IPS-15b (cell line): ENCODE results near the gene MSH3.
"Not testable (repeated sequence)": the region's sequence is repeated elsewhere in the genome, so short reads cannot be mapped to it uniquely, and the experiment has no call there.

Experiments
- H3K27me3 ChIP-seq: one replicate; pipeline ENCODE4 v1.6.1; 2013; ENCODE audit warnings: low read length; ENCODE audit not compliant: control insufficient read depth, insufficient read depth
- H3K36me3 ChIP-seq: one replicate; pipeline ENCODE4 v1.6.1; 2013; ENCODE audit warnings: low read length; ENCODE audit not compliant: control insufficient read depth, insufficient read depth
- H3K4me1 ChIP-seq: one replicate; pipeline ENCODE4 v1.6.1; 2013; ENCODE audit warnings: mild to moderate bottlenecking, low read length; ENCODE audit not compliant: control insufficient read depth, insufficient read depth
- H3K4me3 ChIP-seq: one replicate; pipeline ENCODE4 v1.5.1; 2013; ENCODE audit warnings: low read depth, low read length
- H3K9ac ChIP-seq: one replicate; pipeline ENCODE4 v1.6.1; 2013; ENCODE audit warnings: low read depth, mild to moderate bottlenecking, low read length
- H3K9me3 ChIP-seq: one replicate; pipeline ENCODE4 v1.6.1; 2013; ENCODE audit warnings: mild to moderate bottlenecking, low read length; ENCODE audit not compliant: control insufficient read depth, insufficient read depth

Gene MSH3

DNA sequence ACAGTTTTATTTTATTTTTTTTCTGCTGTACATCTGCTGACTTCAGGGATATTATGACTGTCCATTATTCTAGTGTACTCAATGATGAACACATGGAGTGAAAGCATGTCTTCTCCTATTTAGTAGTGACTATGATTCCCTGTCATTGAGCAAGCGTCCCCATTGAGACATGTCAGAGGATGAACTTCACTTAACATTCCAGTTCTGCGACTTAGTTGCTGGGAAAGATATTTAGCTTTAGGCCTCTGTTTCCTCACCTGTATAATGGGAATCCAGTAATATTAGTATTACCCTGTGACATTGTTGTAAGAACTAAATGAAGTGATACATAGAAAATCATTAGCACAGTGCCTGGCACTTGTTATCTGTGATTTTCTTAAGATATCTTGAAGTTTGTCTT is 145.1 kb downstream of the MSH3 start:
- H3K4me1 ChIP-seq = peaks cover 4% of the 10 kb centered on the region
- no peak overlapping the region for H3K9ac ChIP-seq
- H3K27me3 ChIP-seq = no peaks in the 10 kb centered on the region
- no peak overlapping the region for H3K4me3 ChIP-seq
- no peaks in the 10 kb centered on the region for H3K36me3 ChIP-seq
- H3K9me3 ChIP-seq = no peaks in the 10 kb centered on the region

DNA sequence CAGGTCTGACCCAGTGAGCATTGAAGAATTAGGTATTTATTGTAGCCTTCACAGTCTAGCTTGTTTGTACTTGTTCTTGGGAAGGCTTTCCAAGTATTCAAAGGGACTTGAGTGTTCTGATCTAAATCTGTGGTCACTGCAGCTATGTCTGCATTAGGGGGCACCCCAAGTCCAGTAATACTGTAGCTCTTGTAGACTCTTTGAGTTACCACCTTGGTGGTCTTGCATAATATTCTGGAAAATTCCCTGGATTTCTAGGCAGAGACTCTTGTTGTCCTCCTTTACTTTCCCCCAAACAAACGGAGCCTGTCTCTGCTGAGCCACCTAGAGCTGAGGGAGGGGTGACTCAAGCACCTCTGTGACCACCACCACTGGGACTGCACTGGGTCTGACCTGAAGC is 149.9 kb downstream of the MSH3 start:
- no peaks in the 10 kb centered on the region for H3K27me3 ChIP-seq
- no peaks in the 10 kb centered on the region for H3K9me3 ChIP-seq
- no peaks in the 10 kb centered on the region for H3K36me3 ChIP-seq
- no peak overlapping the region for H3K4me3 ChIP-seq
- H3K9ac ChIP-seq = no peak overlapping the region
- H3K4me1 ChIP-seq = no peaks in the 10 kb centered on the region

DNA sequence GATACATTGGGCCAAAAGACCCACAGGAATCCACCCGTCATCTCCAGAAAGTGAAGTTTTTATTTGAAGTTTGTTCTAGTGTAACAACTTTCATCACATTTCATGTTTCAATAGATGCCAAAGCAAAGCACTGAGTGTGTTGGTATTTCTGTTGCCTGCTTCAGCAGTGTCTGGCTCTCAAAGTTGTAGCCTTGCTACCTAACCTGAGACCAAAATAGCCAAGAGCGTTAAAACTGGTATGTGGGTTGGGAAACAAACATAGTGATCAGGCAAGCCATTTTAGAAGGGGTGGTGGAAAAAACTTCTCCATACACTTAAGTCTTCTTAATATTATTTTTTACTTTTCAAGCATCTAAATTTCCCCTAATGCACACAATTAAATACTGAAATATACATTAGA is 150.6 kb downstream of the MSH3 start:
- H3K9me3 ChIP-seq = no peaks in the 10 kb centered on the region
- H3K4me1 ChIP-seq = no peaks in the 10 kb centered on the region
- no peaks in the 10 kb centered on the region for H3K27me3 ChIP-seq
- no peaks in the 10 kb centered on the region for H3K36me3 ChIP-seq
- no peak overlapping the region for H3K9ac ChIP-seq
- H3K4me3 ChIP-seq = no peak overlapping the region

DNA sequence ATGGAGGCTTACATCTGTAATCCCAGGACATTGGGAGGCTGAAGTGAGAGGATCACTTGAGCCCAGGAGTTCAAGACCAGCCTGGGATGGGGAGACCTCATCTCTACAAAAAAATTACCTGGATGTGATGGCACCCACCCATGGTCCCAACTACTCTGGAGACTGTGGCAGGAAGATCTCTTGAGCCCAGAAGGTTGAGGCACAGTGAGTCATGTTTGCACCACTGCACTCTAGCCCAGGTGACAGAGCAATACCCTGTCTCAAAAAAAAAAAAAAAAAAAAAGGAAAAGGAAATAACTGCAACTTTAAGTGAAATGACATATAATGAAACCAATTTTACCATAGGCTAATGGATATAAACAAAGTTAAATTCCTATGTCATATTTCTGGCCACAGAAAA is 152.5 kb downstream of the MSH3 start:
- H3K9me3 ChIP-seq = no peaks in the 10 kb centered on the region

DNA sequence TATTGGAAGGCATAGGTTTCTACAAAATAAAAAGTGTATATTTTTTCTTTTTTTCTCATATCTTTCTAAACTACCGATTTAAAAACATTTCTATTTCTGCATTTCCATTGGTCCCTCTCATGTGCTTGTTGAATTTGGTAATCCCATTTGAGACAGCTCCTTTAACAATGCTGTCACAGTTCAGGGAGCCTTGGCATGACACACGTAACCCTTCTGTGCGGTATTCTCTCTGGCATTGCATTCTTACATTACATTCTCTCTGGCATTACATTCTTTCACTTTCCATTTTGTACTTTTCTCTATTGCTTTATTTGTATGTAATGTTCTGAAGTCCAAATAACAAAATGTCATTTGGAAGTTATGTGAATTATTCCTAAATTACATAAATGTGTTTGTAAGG is 155.0 kb downstream of the MSH3 start:
- Histone ChIP-seq H3K36me3 (no peaks in the 10 kb centered on the region), H3K9ac (no peak overlapping the region), H3K4me3 (no peak overlapping the region), H3K9me3 (no peaks in the 10 kb centered on the region), H3K4me1 (no peaks in the 10 kb centered on the region), H3K27me3 (no peaks in the 10 kb centered on the region)

More for the DNA sequence above, 152.5 kb downstream of the MSH3 start:
- no peak overlapping the region for H3K9ac ChIP-seq
- H3K4me1 ChIP-seq = no peaks in the 10 kb centered on the region
- H3K36me3 ChIP-seq = no peaks in the 10 kb centered on the region
- no peak overlapping the region for H3K4me3 ChIP-seq
- no peaks in the 10 kb centered on the region for H3K27me3 ChIP-seq

DNA sequence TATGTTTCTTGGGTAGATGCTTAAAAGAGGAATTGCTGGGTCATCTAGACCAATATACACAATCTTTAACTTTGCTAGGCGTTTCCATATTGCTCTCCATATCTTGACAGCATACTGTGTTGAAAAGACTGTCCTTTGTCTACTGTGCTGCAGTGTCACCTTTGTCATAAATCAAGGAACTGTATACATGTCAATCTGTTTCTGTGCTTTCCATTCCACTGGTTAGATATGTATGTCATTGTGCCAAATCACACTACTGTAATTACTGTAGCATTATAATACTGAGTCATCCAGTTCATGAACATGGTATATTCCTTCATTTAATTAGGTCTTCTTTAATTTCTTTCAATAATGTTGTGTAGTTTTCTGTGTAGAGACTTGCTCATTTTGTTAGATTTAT is 156.0 kb downstream of the MSH3 start:
- no peak overlapping the region for H3K9ac ChIP-seq
- H3K9me3 ChIP-seq = no peaks in the 10 kb centered on the region
- H3K27me3 ChIP-seq = no peaks in the 10 kb centered on the region
- no peaks in the 10 kb centered on the region for H3K4me1 ChIP-seq
- H3K36me3 ChIP-seq = no peaks in the 10 kb centered on the region
- H3K4me3 ChIP-seq = no peak overlapping the region

DNA sequence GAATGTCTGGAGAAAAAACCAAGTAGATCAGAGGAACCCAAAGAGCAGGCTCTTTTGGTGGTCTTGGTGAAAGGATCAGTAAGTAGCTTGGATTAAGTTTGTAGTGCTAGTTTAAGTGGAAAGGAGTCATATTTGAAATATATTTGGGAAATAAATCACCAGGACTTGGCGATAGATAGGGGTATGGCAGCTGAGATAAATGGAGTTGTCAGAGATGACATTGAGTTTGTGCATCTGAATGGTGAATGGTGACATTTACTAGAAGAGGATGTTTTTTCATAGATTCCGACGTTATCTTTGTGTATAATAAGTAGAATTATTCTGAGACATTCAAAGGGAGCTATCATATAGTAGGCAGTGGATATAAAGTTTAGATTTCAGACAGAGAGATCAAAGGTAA is 162.1 kb downstream of the MSH3 start:
- Histone ChIP-seq H3K27me3 (no peaks in the 10 kb centered on the region), H3K9me3 (no peaks in the 10 kb centered on the region), H3K4me3 (no peak overlapping the region), H3K36me3 (no peaks in the 10 kb centered on the region), H3K9ac (no peak overlapping the region), H3K4me1 (no peaks in the 10 kb centered on the region)

DNA sequence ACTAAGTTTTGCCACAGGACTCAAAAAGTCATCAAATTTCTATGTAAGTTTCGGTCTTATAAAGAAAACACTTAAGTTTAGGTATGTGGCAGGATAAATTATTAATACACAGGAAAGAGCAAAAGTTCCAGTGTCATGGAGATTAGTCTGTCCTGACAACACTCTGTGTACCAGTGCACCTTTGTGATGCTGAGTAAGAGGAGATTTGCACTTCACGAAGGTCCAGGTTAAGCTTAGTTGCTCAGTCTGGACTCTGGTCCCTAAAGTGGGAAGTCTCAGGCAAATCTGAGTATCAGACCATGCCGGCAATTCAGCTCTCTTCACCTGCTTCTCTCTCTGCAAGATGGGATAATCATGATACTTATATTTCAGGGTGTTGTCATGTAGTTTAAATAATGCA is 166.2 kb downstream of the MSH3 start:
- Histone ChIP-seq H3K36me3 (no peaks in the 10 kb centered on the region), H3K4me1 (no peaks in the 10 kb centered on the region)

DNA sequence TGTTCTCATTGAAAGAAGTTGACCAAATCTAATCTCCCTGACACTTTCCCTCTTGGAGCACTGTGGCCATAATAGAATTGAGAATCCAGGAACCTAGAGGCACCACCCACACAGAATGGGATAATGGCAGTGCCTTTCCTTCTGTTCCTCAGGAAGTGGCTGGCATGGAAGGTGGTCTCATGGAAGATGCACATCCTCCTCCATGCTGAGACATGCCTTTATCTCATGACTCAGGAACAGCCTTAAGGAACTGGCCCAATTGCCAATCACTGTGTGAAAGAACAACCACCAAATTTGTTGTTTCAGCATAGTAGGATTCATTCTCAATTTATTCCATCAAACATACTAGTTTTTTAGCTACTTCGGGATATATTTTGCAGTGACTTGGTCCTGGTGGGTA is 168.2 kb downstream of the MSH3 start:
- H3K9ac ChIP-seq = no peak overlapping the region
- no peak overlapping the region for H3K4me3 ChIP-seq
- H3K9me3 ChIP-seq = peaks cover 4% of the 10 kb centered on the region
- no peaks in the 10 kb centered on the region for H3K27me3 ChIP-seq
- H3K4me1 ChIP-seq = no peaks in the 10 kb centered on the region
- H3K36me3 ChIP-seq = no peaks in the 10 kb centered on the region

More for the DNA sequence above, 166.2 kb downstream of the MSH3 start:
- Histone ChIP-seq H3K9me3 (peaks cover 4% of the 10 kb centered on the region), H3K4me3 (no peak overlapping the region), H3K9ac (no peak overlapping the region), H3K27me3 (no peaks in the 10 kb centered on the region)

DNA sequence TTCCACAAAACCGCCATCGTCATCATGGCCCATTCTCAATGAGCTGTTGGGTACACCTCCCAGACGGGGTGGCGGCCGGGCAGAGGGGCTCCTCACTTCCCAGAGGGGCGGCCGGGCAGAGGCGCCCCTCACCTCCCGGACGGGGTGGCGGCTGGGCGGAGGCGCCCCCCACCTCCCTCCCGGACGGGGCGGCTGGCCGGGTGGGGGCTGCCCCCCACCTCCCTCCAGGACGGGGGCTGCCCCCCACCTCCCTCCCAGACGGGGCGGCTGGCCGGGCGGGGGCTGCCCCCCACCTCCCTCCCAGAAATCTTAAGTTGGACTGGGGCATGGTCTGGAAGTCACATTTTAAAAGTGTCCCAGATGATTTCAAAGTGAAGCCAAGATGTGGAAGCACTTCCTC is 169.7 kb downstream of the MSH3 start:
- H3K4me3 ChIP-seq, H3K36me3 ChIP-seq, H3K27me3 ChIP-seq, H3K4me1 ChIP-seq, H3K9ac ChIP-seq, H3K9me3 ChIP-seq: not testable (repeated sequence)

DNA sequence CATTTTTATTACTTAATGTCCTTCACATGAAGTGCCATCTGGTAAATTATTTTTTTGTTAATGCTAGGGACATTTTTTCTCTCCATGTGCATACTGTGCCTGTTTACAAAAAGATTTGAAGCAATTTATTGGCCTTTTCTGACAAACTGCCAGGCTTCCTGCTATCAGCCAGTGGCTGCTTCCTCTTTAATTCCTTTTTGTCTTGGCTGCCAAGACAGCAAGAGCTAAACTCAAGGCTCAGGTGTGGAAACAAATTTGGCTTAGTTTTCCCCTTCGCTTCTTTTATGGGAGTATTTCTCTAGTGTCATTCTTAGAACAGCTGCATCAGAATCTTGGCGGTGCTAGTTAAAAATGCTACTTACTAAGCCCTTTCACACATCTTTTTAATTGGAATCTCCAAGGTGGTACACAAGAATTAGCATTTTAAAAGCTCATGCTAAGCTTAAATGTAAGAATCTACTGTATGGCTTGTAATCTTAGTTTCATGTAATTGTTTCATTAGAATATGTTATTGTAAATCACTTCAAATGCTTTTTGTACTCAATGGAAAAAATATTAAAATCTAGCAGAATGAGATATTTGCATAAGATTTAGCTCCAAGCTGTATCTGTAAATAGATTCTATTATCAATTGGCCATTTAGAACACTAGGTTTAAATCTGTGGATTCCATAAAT is 171.5 kb downstream of the MSH3 start:
- Histone ChIP-seq H3K36me3 (no peaks in the 10 kb centered on the region), H3K9ac (no peak overlapping the region), H3K27me3 (no peaks in the 10 kb centered on the region), H3K4me3 (no peak overlapping the region), H3K9me3 (peaks cover 4% of the 10 kb centered on the region), H3K4me1 (no peaks in the 10 kb centered on the region)

DNA sequence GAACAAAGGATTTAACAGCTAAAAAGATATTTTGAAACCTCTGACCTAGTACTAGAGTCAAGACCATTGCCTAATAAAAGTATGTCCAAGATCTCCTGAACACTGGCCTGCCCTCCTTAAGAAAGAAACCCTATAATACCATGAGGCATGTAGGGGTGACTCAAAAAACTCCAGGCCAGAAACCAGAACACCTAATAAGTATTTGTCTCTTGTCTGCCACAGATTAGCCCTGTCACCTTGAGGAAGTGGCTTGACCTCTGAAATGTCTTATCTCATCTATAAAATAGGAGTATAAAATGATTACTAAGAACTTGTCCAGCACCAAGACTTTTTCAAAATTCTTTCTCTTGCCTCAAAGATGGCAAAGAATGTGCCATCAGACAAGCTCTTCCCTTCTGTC is 180.3 kb downstream of the MSH3 start:
- Histone ChIP-seq H3K9ac (no peak overlapping the region), H3K9me3 (no peaks in the 10 kb centered on the region), H3K4me1 (no peaks in the 10 kb centered on the region), H3K27me3 (no peaks in the 10 kb centered on the region), H3K4me3 (no peak overlapping the region), H3K36me3 (no peaks in the 10 kb centered on the region)
